Measurements from ENCODE around the gene GXYLT2.

DNA sequence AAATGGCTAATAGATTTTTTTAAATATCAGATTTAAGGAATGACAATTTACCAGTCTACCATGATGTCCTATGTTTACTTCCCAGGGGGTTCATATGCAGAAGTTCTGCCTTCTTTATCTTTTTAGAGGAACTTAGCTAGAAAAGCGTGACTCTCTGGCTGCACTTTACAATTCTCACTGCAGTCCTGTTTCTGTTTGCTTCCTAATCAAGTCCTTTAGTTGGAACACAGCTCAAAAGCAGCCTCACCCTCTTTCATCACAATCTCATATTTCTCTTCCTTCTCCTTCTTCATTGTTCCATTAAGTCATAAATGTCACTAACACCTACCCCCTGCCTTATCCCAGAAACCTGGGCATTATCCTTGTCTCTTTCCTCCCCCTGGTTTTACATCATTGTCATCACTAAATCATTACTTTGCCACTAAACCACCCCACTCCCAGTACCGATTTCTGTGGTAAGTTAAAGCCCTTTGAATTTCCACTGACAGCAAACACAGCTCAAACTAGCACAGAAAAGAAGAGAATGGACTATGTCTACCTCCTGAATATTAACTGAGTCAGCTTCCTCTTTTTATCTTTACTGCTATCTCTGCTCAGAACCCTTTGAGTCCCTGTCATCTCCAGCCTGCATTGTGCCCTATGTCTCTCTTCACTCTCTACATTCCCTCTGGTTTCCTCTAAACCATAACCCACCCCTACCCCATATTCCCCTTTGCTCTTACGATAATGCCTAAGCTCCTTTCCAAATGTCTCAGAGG is 94.9 kb downstream of the GXYLT2 start:
- TF ChIP-seq, protein P1, sequence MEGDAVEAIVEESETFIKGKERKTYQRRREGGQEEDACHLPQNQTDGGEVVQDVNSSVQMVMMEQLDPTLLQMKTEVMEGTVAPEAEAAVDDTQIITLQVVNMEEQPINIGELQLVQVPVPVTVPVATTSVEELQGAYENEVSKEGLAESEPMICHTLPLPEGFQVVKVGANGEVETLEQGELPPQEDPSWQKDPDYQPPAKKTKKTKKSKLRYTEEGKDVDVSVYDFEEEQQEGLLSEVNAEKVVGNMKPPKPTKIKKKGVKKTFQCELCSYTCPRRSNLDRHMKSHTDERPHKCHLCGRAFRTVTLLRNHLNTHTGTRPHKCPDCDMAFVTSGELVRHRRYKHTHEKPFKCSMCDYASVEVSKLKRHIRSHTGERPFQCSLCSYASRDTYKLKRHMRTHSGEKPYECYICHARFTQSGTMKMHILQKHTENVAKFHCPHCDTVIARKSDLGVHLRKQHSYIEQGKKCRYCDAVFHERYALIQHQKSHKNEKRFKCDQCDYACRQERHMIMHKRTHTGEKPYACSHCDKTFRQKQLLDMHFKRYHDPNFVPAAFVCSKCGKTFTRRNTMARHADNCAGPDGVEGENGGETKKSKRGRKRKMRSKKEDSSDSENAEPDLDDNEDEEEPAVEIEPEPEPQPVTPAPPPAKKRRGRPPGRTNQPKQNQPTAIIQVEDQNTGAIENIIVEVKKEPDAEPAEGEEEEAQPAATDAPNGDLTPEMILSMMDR (IDR thresholded peaks at IDR 0.05), result no peak
- no peak for TF ChIP-seq POLR2A (IDR thresholded peaks at IDR 0.05; ENCODE audit: low read depth)
